Right cardiac atrium (tissue), 5 donors: ENCODE measurements around the gene DOCK4. TPM values are rescaled to one million over a fixed set of nuclear protein-coding genes. Genes with fewer than 3 reads are reported as not detected.

ENCODE experiments used
- ATAC-seq, 2 donors: fragments of 200-7000 bp; cut with Tn5 transposase; one replicate each; pipeline versions ENCODE4 v1.8.0 to v1.9.1; 2020; ENCODE audit warnings: moderate library complexity in 2 of 2, mild to moderate bottlenecking in 1 of 2
- DNase-seq, 3 donors: peaks; one replicate each; pipeline ENCODE4 v3.0.0-alpha.2; 2020
- H3K27ac ChIP-seq: one replicate; pipeline ENCODE4 v1.5.1; 2013; ENCODE audit warnings: mild to moderate bottlenecking, low read length, control low read depth, moderate library complexity
- H3K27me3 ChIP-seq: one replicate; pipeline ENCODE4 v1.6.1; 2013; ENCODE audit not compliant: control insufficient read depth, insufficient read depth
- H3K4me1 ChIP-seq: one replicate; pipeline ENCODE4 v1.6.1; 2013; ENCODE audit warnings: low read length; ENCODE audit not compliant: control insufficient read depth, insufficient read depth
- H3K4me3 ChIP-seq: one replicate; pipeline ENCODE4 v1.5.1; 2013; ENCODE audit warnings: low read length, control low read depth
- H3K9me3 ChIP-seq: one replicate; pipeline ENCODE4 v1.6.1; 2013; ENCODE audit warnings: low read length; ENCODE audit not compliant: control insufficient read depth
- WGBS: extraction: QIAGEN DNeasy Blood & Tissue Kit; methylation state at CpG from one replicate; pipeline ENCODE4 v1.1.7; 2013; 5-methylcytosine and 5-hydroxymethylcytosine counted together
- intact Hi-C, 4 donors: fragments of 100-400 bp; cut with DNase I; formaldehyde crosslinking; loops; one replicate each; pipeline versions ENCODE4 v1.11.0 to v1.14.0; 2022 to 2023
- polyA plus RNA-seq: library from polyadenylated mRNA; stranded (reverse); fragments of 200-250 nt; gene quantifications from one replicate; pipeline ENCODE4 v1.2.3, GENCODE V29; 2013
- total RNA-seq, 4 donors: library from RNA; stranded (reverse); fragmentation: NEBNext Ultra II Directional; extraction: Animal tissue kit (Norgen Biotek cat#: 25700); gene quantifications; one replicate each; pipeline ENCODE4 v1.2.1, GENCODE V29; 2021
- donor health status: healthy with polysubstance abuse.
- donor health status: DM: no; HTN: yes; CAD: no.
- donor health status: DM: no; HTN: no; CAD: no.
- donor health status: DM: no; HTN: yes; CAD: no; lungs with severe emphysema.
- donor health status: DM: yes; HTN: yes; CAD: no.

Gene DOCK4
- total and polyA plus RNA-seq, 5 donors, result 5.7 to 19.9 (median 15.7) TPM

- Histone ChIP-seq H3K4me3 (no peak overlapping the region), H3K9me3 (no peaks in the 10 kb centered on the region), H3K27ac (no peak overlapping the region), H3K27me3 (no peaks in the 10 kb centered on the region), H3K4me1 (peaks cover 7% of the 10 kb centered on the region)
- 55% methylated on average over 4 of the region's 4 CpGs for WGBS
- ATAC-seq (peak; percentile 86 to 91), DNase-seq (peak; percentile 64 to 81 (median 67))
- intact Hi-C loops, result no loop called here
Measured at GRCh38 chr7:112143582-112143981, 62.6 kb downstream of the DOCK4 start.

- intact Hi-C loops, result no loop called here
- ATAC-seq (no peak), DNase-seq (no peak)
- no peaks in the 10 kb centered on the region for H3K9me3 ChIP-seq
- H3K27ac ChIP-seq, result no peak overlapping the region
- no peaks in the 10 kb centered on the region for H3K27me3 ChIP-seq
- WGBS, result 66% methylated on average over 3 of the region's 3 CpGs
- peaks cover 7% of the 10 kb centered on the region for H3K4me1 ChIP-seq
- no peak overlapping the region for H3K4me3 ChIP-seq
Measured at GRCh38 chr7:112143136-112143535, 63.1 kb downstream of the DOCK4 start.

DNA sequence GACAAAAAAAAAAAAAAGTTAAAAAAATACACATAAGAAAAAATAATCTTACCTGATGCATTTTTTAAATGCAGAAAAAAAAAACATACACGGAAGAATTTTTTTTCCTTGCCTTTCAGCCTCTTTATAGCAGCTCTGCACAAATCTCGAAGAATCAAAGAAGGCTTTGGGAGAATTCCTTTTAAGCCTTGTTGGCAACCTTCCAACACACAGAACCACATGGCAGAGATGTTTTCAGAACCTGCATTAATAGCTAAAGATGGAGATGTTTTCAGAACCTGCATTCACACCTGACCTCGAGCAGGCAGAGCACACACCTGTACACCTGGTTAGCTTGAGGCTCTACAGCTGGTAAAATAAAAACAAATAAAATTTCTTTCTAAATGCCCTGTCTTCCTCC is 65.6 kb downstream of the DOCK4 start:
- WGBS, result 72% methylated on average over 3 of the region's 3 CpGs
- Histone ChIP-seq H3K9me3 (no peaks in the 10 kb centered on the region), H3K27me3 (no peaks in the 10 kb centered on the region), H3K4me1 (peaks cover 8% of the 10 kb centered on the region), H3K4me3 (no peak overlapping the region), H3K27ac (no peak overlapping the region)
- no peak for ATAC-seq
- intact Hi-C loops, result no loop called here
- no peak for DNase-seq

DNA sequence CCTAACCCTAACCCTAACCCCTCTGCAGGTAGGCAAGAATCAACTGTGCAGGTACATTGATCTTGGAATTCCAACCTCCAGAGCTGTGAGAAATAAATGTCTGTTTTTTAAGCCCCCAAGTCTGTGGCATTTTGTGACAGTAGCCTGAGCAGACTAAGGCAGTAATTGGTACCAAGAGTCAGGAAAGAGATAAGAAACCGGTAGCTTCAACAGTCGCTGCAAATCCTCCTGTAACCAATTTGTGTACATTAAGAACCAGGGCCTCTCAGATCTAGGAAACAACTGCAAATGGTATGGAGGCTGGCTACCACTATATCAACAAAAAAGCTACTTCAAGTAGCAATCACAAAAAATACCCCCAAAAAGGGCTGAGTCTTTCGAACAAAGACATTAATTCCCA is 67.3 kb downstream of the DOCK4 start:
- DNase-seq (no peak), ATAC-seq (no peak)
- Histone ChIP-seq H3K27ac (no peak overlapping the region), H3K4me1 (peaks cover 8% of the 10 kb centered on the region), H3K27me3 (no peaks in the 10 kb centered on the region), H3K9me3 (no peaks in the 10 kb centered on the region), H3K4me3 (no peak overlapping the region)
- 89% methylated on average over 3 of the region's 3 CpGs for WGBS
- intact Hi-C loops, result no loop called here

GRCh38 chr7:112138325-112138852 is 67.8 kb downstream of the DOCK4 start:
- 76% methylated on average over 3 of the region's 3 CpGs for WGBS
- peaks cover 9% of the 10 kb centered on the region for H3K4me1 ChIP-seq
- no peak for ATAC-seq
- no peaks in the 10 kb centered on the region for H3K27me3 ChIP-seq
- intact Hi-C loops, result no loop called here
- H3K4me3 ChIP-seq, result no peak overlapping the region
- no peak for DNase-seq
- no peak overlapping the region for H3K27ac ChIP-seq
- H3K9me3 ChIP-seq, result no peaks in the 10 kb centered on the region

DNA sequence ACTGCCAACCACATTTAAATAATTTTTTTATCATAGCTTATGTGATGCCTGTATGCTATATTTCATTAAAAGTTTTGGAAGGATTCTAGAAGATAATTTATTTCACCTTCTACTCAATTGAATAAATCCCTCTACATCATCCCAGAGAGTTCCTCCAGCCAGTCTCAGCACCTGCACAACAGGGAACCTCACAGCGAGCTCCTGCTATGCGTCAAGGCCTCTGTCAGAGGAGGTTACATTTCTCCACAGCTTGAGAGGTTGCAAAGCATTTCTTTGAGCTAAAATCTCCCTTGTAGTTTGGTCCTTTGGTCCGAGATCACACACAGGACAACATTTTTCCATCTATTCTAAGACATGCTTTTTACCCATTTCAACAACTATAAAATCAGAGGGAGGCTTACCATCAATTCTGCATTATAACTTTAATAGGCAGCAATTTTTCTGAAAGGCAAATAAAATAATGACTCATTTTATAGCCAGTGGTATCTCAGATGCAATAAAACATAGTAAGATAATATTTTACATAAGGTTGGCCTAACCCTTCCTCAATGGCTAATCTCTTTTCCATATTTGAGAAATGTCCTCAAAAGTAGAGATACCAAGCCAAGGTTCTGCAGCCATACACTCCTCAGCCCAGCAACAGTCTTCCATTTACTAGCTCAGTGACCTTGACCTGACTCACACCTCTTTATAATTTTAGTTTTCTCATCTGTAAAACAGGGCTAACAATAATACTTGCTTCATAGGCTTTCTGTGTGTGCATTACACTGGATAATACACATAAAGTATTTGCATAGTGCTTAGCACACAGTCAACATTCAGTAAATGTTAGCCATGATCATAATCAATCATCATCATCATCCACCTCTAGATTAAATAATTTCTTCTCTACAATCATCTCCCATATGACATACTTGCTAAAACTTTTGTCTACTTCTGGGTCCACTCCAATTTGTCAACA is 68.8 kb downstream of the DOCK4 start:
- Histone ChIP-seq H3K4me1 (peaks cover 11% of the 10 kb centered on the region), H3K27me3 (no peaks in the 10 kb centered on the region), H3K4me3 (no peak overlapping the region), H3K9me3 (no peaks in the 10 kb centered on the region), H3K27ac (no peak overlapping the region)
- intact Hi-C loops, result no loop called here
- ATAC-seq (no peak), DNase-seq (no peak)
- 97% methylated on average over 3 of the region's 3 CpGs for WGBS

GRCh38 chr7:112136271-112137008 is 69.8 kb downstream of the DOCK4 start:
- Histone ChIP-seq H3K27ac (no peak overlapping the region), H3K9me3 (no peaks in the 10 kb centered on the region), H3K4me1 (peaks cover 14% of the 10 kb centered on the region), H3K4me3 (no peak overlapping the region), H3K27me3 (no peaks in the 10 kb centered on the region)
- no peak for DNase-seq
- intact Hi-C loops, result no loop called here
- 82% methylated on average over 4 of the region's 4 CpGs for WGBS
- ATAC-seq, result no peak

- ATAC-seq, result no peak
- no peaks in the 10 kb centered on the region for H3K27me3 ChIP-seq
- H3K9me3 ChIP-seq, result no peaks in the 10 kb centered on the region
- peaks cover 16% of the 10 kb centered on the region for H3K4me1 ChIP-seq
- 73% methylated on average over 1 of the region's 1 CpG for WGBS
- intact Hi-C loops, result no loop called here
- H3K27ac ChIP-seq, result no peak overlapping the region
- DNase-seq, result no peak
- no peak overlapping the region for H3K4me3 ChIP-seq
Measured at GRCh38 chr7:112135815-112136214, 70.4 kb downstream of the DOCK4 start.

DNA sequence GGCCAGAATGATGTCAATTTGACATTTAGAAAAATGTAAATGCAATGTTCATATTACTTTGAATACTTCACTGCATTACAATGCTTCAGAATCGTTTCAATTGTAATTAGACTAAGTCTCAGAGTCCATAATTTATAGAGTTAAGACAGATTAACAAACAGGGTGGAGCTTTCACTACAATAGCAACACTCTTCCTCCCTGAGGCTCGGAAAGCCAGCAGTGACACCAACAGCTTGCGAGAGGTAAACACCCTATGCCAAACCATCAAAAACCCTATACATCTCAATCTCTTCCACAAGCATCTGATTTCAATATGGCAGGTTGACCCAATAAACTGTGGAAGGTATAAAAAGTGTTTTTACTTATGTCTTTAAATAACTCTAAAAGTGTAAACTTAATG is 72.2 kb downstream of the DOCK4 start:
- Histone ChIP-seq H3K9me3 (no peaks in the 10 kb centered on the region), H3K27me3 (no peaks in the 10 kb centered on the region), H3K27ac (no peak overlapping the region), H3K4me1 (peaks cover 19% of the 10 kb centered on the region), H3K4me3 (no peak overlapping the region)
- WGBS, result 78% methylated on average over 3 of the region's 3 CpGs
- DNase-seq, result no peak
- ATAC-seq, result no peak
- intact Hi-C loops, result no loop called here

DNA sequence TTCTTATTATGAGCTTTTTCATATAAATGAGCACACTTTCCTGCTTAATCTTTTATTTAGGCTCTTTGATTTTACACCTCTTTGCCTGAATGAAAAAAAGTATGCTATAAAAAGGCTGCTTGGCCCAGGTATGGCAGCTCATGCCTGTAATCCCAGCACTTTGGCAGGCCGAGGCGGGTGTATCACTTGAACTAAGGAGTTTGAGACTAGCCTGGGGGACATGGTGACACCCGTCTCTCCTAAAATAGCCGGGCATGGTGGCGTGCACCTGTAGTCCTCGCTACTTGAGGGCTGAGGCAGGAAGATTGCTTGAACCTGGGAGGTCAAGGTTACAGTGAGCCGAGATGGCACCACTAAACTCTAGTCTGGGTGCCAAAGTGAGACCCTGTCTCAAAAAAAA is 72.9 kb downstream of the DOCK4 start:
- intact Hi-C loops, result no loop called here
- Histone ChIP-seq H3K27ac (no peak overlapping the region), H3K27me3 (no peaks in the 10 kb centered on the region), H3K9me3 (no peaks in the 10 kb centered on the region), H3K4me3 (no peak overlapping the region), H3K4me1 (peaks cover 14% of the 10 kb centered on the region)
- DNase-seq (no peak), ATAC-seq (peak in 1 of 2 donors; percentile 18)
- WGBS, result 92% methylated on average over 7 of the region's 7 CpGs
